Coronary artery (tissue), 2 donors: Measurements from ENCODE around the gene KRTAP3-1.
"Not testable (repeated sequence)": the region's sequence is repeated elsewhere in the genome, so short reads cannot be mapped to it uniquely, and the experiment has no call there.

ENCODE experiments used
- DNase-seq: peaks from one replicate; pipeline ENCODE4 v3.0.0-alpha.2; 2017; ENCODE audit warnings: low spot score
- H3K27ac ChIP-seq, 2 donors: fragments of 200-600 bp; sonication (generic); one replicate each; pipeline ENCODE4 v1.5.1; 2016 to 2019
- H3K4me3 ChIP-seq: fragments of 200-600 bp; sonication (generic); 2 replicates; pipeline ENCODE4 v1.5.1; 2016; ENCODE audit warnings: mild to moderate bottlenecking, moderate library complexity
- CTCF ChIP-seq: fragments of 200-600 bp; sonication (generic); IDR thresholded peaks from one replicate; pipeline ENCODE4 v1.5.1; 2019; ENCODE audit warnings: antibody characterized with exemption

KRTAP3-1 gene

GRCh38 chr17:41042953-41043352 is 34.0 kb upstream of the KRTAP3-1 start:
- Histone ChIP-seq H3K27ac (no peak overlapping the region), H3K4me3 (no peak overlapping the region)
- no peak for DNase-seq
- TF ChIP-seq CTCF: no peak

- H3K27ac ChIP-seq, DNase-seq, H3K4me3 ChIP-seq: not testable (repeated sequence)
Measured at GRCh38 chr17:41040783-41041571, 32.0 kb upstream of the KRTAP3-1 start, which contains the start of gene KRTAP1-1. KRTAP1-1 (minus strand) TSS chr17:41041450; CDS start chr17:41041397, 53 bp downstream.

- no peak overlapping the region for H3K27ac ChIP-seq
- TF ChIP-seq CTCF: no peak
Measured at GRCh38 chr17:41037853-41038350, 29.0 kb upstream of the KRTAP3-1 start.

GRCh38 chr17:41034346-41034935 is 25.5 kb upstream of the KRTAP3-1 start, which contains the start of gene KRTAP1-3:
KRTAP1-3 (minus strand) TSS chr17:41034874; CDS start chr17:41034821, 53 bp downstream.
- not testable (repeated sequence) for H3K4me3 ChIP-seq, DNase-seq

More at GRCh38 chr17:41037853-41038350, 29.0 kb upstream of the KRTAP3-1 start:
- H3K4me3 ChIP-seq: no peak overlapping the region
- DNase-seq: no peak

GRCh38 chr17:41029633-41030245 is 20.8 kb upstream of the KRTAP3-1 start, which contains the start of gene KRTAP1-4:
KRTAP1-4 (minus strand) TSS chr17:41030195; CDS start chr17:41030078, 117 bp downstream.
- TF ChIP-seq CTCF: no peak
- Histone ChIP-seq H3K27ac (no peak within 1 kb of the TSS), H3K4me3 (no peak within 1 kb of the TSS)
- DNase-seq: no peak

More at GRCh38 chr17:41034346-41034935, 25.5 kb upstream of the KRTAP3-1 start, which contains the start of gene KRTAP1-3:
- H3K27ac ChIP-seq: not testable (repeated sequence)

- no peak for DNase-seq
- H3K27ac ChIP-seq: no peak within 1 kb of the TSS
- H3K4me3 ChIP-seq: no peak within 1 kb of the TSS
- no peak for TF ChIP-seq CTCF
Measured at GRCh38 chr17:41026715-41027471, 18.0 kb upstream of the KRTAP3-1 start, which contains the start of gene KRTAP1-5. KRTAP1-5 (minus strand) TSS chr17:41027208; CDS start chr17:41027155, 53 bp downstream.

- no peak for TF ChIP-seq CTCF
- Histone ChIP-seq H3K4me3 (no peak overlapping the region), H3K27ac (no peak overlapping the region)
- DNase-seq: no peak
Measured at GRCh38 chr17:41024697-41025096, 15.8 kb upstream of the KRTAP3-1 start.
